Mucosa of descending colon (tissue), 3 donors: ENCODE results near the gene FOXN3. TPM values are rescaled to one million over a fixed set of nuclear protein-coding genes. Genes with fewer than 3 reads are reported as not detected.

Source experiments
- ATAC-seq: fragments of 200-7000 bp; cut with Tn5 transposase; one replicate; pipeline ENCODE4 v1.9.1; 2020; ENCODE audit warnings: mild to moderate bottlenecking, moderate library complexity
- DNase-seq, 3 donors: peaks; one replicate each; pipeline ENCODE4 v3.0.0-alpha.2; 2020
- H3K36me3 ChIP-seq: fragments of 200-600 bp; one replicate; pipeline ENCODE4 v1.8.0; 2021; ENCODE audit warnings: low read depth, mild to moderate bottlenecking
- H3K4me1 ChIP-seq: fragments of 200-600 bp; one replicate; pipeline ENCODE4 v1.8.0; 2021; ENCODE audit warnings: low read depth, mild to moderate bottlenecking
- H3K4me3 ChIP-seq: fragments of 200-600 bp; one replicate; pipeline ENCODE4 v1.8.0; 2021; ENCODE audit warnings: mild to moderate bottlenecking
- H3K9me3 ChIP-seq: fragments of 200-600 bp; one replicate; pipeline ENCODE4 v1.8.0; 2021; ENCODE audit warnings: mild to moderate bottlenecking
- intact Hi-C, 2 donors: fragments of 100-400 bp; cut with DNase I in 1 of 2; cut with micrococcal nuclease in 1 of 2; formaldehyde crosslinking; loops; one replicate each; pipeline versions ENCODE4 v1.11.0 to v1.11.1; 2022; cut with DNase I, micrococcal nuclease
- total RNA-seq, 3 donors: library from RNA; stranded (reverse); fragmentation: NEBNext Ultra II Directional in 2 of 3; extraction: Animal tissue kit (Norgen Biotek cat#: 25700) in 2 of 3; gene quantifications; one replicate each; pipeline versions ENCODE4 v1.2.1 to v1.2.4, GENCODE V29; 2021 to 2023
- TF ChIP-seq, protein P1 (sequence below): fragments of 200-600 bp; IDR thresholded peaks from one replicate; pipeline ENCODE4 v1.8.0; 2022; ENCODE audit warnings: antibody characterized with exemption, mild to moderate bottlenecking
- donor health status: DM: no; HTN: no; CAD: no; lungs with moderate emphysema.
- donor health status: DM: no; HTN: no; CAD: no.
- donor health status: DM: no; HTN: yes; CAD: no.

Gene FOXN3
- total RNA-seq, 3 donors from 2014 or later = 77.4 to 154 (median 113) TPM

DNA sequence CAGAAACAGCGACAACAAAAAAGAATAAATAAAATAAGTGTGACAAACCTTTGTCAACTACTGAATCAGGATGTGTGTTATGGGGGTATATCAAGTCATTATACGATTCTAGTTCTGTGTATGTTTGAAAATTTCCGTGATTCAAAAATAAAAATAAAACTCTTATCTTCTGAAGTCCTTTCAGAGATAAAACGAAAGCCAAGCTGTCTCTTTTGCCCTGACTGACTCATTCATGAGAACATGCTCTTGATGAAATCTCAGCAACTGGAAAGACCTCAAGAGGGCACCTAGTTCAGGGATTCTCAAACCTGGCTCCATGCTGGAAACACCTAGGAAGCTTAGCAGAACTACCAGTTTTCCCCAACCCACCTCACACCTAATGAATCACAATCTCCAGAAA, 9.2 kb downstream of the FOXN3 start:
- no peak for DNase-seq
- intact Hi-C loops = no loop called here
- Histone ChIP-seq H3K36me3 (no peaks in the 10 kb centered on the region), H3K4me1 (peaks cover 8% of the 10 kb centered on the region), H3K9me3 (no peaks in the 10 kb centered on the region), H3K4me3 (no peak overlapping the region)
- TF ChIP-seq, protein P1, sequence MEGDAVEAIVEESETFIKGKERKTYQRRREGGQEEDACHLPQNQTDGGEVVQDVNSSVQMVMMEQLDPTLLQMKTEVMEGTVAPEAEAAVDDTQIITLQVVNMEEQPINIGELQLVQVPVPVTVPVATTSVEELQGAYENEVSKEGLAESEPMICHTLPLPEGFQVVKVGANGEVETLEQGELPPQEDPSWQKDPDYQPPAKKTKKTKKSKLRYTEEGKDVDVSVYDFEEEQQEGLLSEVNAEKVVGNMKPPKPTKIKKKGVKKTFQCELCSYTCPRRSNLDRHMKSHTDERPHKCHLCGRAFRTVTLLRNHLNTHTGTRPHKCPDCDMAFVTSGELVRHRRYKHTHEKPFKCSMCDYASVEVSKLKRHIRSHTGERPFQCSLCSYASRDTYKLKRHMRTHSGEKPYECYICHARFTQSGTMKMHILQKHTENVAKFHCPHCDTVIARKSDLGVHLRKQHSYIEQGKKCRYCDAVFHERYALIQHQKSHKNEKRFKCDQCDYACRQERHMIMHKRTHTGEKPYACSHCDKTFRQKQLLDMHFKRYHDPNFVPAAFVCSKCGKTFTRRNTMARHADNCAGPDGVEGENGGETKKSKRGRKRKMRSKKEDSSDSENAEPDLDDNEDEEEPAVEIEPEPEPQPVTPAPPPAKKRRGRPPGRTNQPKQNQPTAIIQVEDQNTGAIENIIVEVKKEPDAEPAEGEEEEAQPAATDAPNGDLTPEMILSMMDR = no peak
- ATAC-seq = no peak

DNA sequence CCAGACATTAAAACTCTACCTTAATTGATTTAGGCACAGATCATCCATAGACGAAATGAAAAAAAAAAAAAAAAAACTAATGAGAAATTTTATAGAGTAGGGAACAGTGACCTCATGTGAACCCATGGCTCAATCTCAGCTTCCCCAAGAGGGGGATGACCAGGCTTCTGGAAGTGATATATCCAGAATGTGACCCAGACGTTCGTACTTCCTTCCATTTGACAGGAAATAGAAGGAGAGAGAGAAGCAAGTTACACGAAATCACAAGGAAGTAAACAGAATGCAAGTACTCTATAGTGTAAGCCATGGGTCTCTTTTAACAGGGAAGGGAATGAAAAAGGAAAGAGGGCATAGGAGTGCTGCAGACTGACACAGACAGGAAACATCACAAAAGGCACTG, 10.1 kb downstream of the FOXN3 start:
- DNase-seq = no peak
- Histone ChIP-seq H3K9me3 (no peaks in the 10 kb centered on the region), H3K4me1 (peaks cover 8% of the 10 kb centered on the region), H3K4me3 (no peak overlapping the region), H3K36me3 (no peaks in the 10 kb centered on the region)
- TF ChIP-seq, protein P1 = no peak
- intact Hi-C loops = no loop called here
- ATAC-seq = peak; percentile 25

DNA sequence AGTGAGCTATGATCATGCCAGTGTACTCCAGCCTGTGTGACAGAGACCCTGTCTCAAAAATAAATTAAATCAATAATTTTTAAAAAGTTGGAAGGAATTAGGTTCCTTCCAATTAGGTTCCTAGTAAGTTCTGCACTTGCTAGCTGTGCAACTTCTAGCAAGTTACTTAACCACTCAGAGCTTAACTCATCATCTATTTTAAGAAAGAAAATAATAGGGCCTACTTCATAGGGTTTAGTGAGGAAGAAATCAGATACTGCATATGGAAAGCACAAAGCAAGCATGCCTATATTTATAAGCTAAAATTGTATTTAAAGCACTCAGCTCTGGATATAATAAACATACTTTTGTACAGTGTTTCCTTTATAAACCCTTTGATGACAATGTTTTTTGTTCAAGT, 10.7 kb downstream of the FOXN3 start:
- TF ChIP-seq, protein P1 = no peak
- peaks cover 8% of the 10 kb centered on the region for H3K4me1 ChIP-seq
- intact Hi-C loops = no loop called here
- DNase-seq (no peak), ATAC-seq (no peak)
- H3K4me3 ChIP-seq = no peak overlapping the region
- H3K9me3 ChIP-seq = no peaks in the 10 kb centered on the region
- no peaks in the 10 kb centered on the region for H3K36me3 ChIP-seq

DNA sequence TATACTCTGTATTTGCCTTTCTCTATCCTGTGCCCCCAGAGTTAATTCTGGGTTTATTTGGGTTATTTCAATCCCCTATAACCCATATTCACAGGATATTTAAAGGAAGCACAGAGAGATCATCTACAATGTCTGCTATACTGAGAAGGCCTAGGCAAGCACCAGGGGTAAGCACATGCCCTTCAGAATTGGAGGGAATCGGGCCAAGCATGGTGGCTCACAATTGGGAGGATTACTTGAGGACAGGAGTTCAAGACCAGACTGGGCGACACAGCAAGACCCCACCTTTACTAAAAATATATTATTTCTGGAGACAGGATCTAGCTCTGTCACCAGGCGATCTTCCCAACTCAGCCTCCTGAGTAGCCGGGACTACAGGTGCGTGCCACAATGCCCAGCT, 11.3 kb downstream of the FOXN3 start:
- H3K4me1 ChIP-seq = peaks cover 8% of the 10 kb centered on the region
- no peak for ATAC-seq
- DNase-seq = no peak
- TF ChIP-seq, protein P1 = no peak
- no peak overlapping the region for H3K4me3 ChIP-seq
- intact Hi-C loops = no loop called here
- no peaks in the 10 kb centered on the region for H3K36me3 ChIP-seq
- no peaks in the 10 kb centered on the region for H3K9me3 ChIP-seq

DNA sequence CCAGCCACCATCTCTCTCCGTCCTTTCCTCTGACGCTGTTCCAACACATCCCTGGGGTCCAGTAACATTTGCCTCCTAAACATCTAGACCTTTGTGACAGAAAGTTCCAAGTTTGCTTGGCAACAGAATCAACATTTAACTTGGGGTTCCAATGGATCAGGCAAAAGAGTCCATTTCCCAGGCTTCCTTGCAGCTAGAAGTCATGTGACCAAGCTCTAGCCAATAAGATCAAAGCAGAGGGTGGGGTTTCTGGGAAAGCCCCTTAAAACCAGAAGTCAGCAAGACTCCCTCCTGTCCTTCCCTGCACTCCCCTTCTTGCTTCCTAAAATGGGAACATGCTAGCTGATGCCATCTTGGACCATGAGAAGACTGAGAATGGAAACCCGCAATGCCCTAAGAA, 14.7 kb downstream of the FOXN3 start:
- H3K9me3 ChIP-seq = no peaks in the 10 kb centered on the region
- ATAC-seq (no peak), DNase-seq (no peak)
- peaks cover 8% of the 10 kb centered on the region for H3K4me1 ChIP-seq
- TF ChIP-seq, protein P1 = no peak
- no peaks in the 10 kb centered on the region for H3K36me3 ChIP-seq
- H3K4me3 ChIP-seq = no peak overlapping the region
- intact Hi-C loops = no loop called here

DNA sequence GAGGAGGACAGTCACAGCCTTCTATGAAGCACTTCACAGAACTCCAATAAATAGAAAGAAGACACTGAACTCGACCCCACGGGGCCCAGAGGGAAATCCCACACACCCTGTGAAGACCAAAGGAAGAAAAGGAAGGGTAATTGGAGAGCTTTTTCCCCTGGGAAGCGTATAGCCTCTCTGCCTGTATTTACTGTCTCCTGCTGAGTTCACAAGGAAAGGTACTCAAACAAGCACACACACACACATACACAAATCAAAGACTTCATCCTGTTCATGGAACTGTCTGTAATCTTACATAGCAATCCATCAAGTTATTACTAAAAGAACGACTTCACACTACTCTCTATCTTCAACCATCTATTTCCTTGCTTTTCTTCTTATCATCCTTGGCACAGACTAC, 15.3 kb downstream of the FOXN3 start:
- DNase-seq (no peak), ATAC-seq (no peak)
- peaks cover 2% of the 10 kb centered on the region for H3K4me1 ChIP-seq
- H3K4me3 ChIP-seq = no peak overlapping the region
- H3K9me3 ChIP-seq = no peaks in the 10 kb centered on the region
- TF ChIP-seq, protein P1 = no peak
- intact Hi-C loops = no loop called here
- no peaks in the 10 kb centered on the region for H3K36me3 ChIP-seq
